A673 (cell line): Measurements from ENCODE around the gene ZPR1. TPM values are rescaled to one million over a fixed set of nuclear protein-coding genes. Genes with fewer than 3 reads are reported as not detected.

Source experiments
- BruUV-seq: library from RNA; stranded (reverse); fragments of 400-500 nt; replicated peaks from 2 replicates; lab custom pipeline; 2021; lab: Mats Ljungman, UMichigan
- CTCF ChIA-PET: fragments of 300-600 bp; sonication (Branson Sonifier 250); formaldehyde crosslinking; loops from one replicate; lab custom pipeline; 2022; ENCODE audit warnings: antibody characterized with exemption; lab: Charles Lee
- POLR2A ChIA-PET: fragments of 300-600 bp; sonication (Branson Sonifier 250); formaldehyde crosslinking; loops from one replicate; lab custom pipeline; 2022; ENCODE audit warnings: antibody characterized with exemption; ENCODE audit not compliant: low non-redundant PET; lab: Charles Lee
- DNase-seq: peaks from one replicate; pipeline ENCODE4 v3.0.0-alpha.2; 2015; ENCODE audit warnings: low spot score
- H3K27ac ChIP-seq: fragments of 200-600 bp; sonication (generic); 2 replicates; pipeline ENCODE4 v1.5.1; 2016; ENCODE audit warnings: mixed run types, low read depth, mild to moderate bottlenecking, mixed read lengths, antibody characterized with exemption, low read length; ENCODE audit not compliant: poor library complexity, severe bottlenecking
- H3K27me3 ChIP-seq: fragments of 200-600 bp; sonication (generic); replicated peaks from 2 replicates; pipeline ENCODE4 v1.6.1; 2017; ENCODE audit warnings: mixed run types, low read depth, mild to moderate bottlenecking, mixed read lengths, antibody characterized with exemption, low read length; ENCODE audit not compliant: insufficient read depth, poor library complexity
- H3K36me3 ChIP-seq: fragments of 200-600 bp; sonication (generic); 2 replicates; pipeline ENCODE4 v1.6.1; 2016; ENCODE audit warnings: mixed run types, mild to moderate bottlenecking, mixed read lengths, antibody characterized with exemption, low read length; ENCODE audit not compliant: insufficient read depth, poor library complexity, severe bottlenecking
- H3K4me1 ChIP-seq: fragments of 200-600 bp; sonication (generic); 2 replicates; pipeline ENCODE4 v1.6.1; 2017; ENCODE audit warnings: mixed run types, mild to moderate bottlenecking, mixed read lengths, antibody characterized with exemption, low read length; ENCODE audit not compliant: insufficient read depth, poor library complexity, severe bottlenecking
- H3K4me3 ChIP-seq: fragments of 200-600 bp; sonication (generic); 2 replicates; pipeline ENCODE4 v1.5.1; 2016; ENCODE audit warnings: low read depth, mixed run types, mild to moderate bottlenecking, mixed read lengths, low read length; ENCODE audit not compliant: poor library complexity, severe bottlenecking
- H3K9me3 ChIP-seq: fragments of 200-600 bp; sonication (generic); 2 replicates; pipeline ENCODE4 v1.6.1; 2016; ENCODE audit warnings: mixed run types, low read depth, mild to moderate bottlenecking, mixed read lengths, antibody characterized with exemption, low read length; ENCODE audit not compliant: poor library complexity, severe bottlenecking
- CTCF ChIP-seq: fragments of 300-800, 200-600 bp; sonication (generic); conservative IDR thresholded peaks from 2 replicates; pipeline ENCODE4 v1.5.1; 2017; ENCODE audit warnings: low read depth, mild to moderate bottlenecking, antibody characterized with exemption, low read length, moderate library complexity, mixed read lengths
- EZH2 ChIP-seq: fragments of 200-600 bp; sonication (generic); IDR thresholded peaks from 2 replicates; pipeline ENCODE4 v1.6.1; 2017; ENCODE audit warnings: borderline replicate concordance, low read depth, mild to moderate bottlenecking, mixed read lengths, antibody characterized with exemption, low read length; ENCODE audit not compliant: poor library complexity, severe bottlenecking
- intact Hi-C: fragments of 100-400 bp; cut with micrococcal nuclease; formaldehyde crosslinking; loops from one replicate; pipeline ENCODE4 v1.10.0; 2022; ENCODE audit not compliant: unreplicated experiment
- total RNA-seq: library from RNA; stranded (reverse); gene quantifications from 2 replicates; pipeline ENCODE4 v1.2.3, GENCODE V29; 2021

ZPR1 gene
- total RNA-seq, 1 experiment from 2014 or later: 109 TPM

GRCh38 chr11:116813781-116814471 is 26.1 kb upstream of the ZPR1 start:
- CTCF ChIA-PET: no interaction called here

GRCh38 chr11:116813170-116813569 is 25.3 kb upstream of the ZPR1 start:
- no peaks in the 10 kb centered on the region for H3K9me3 ChIP-seq
- ChIA-PET CTCF (no interaction called here), POLR2A (no interaction called here)
- H3K27ac ChIP-seq: no peak overlapping the region
- no peaks in the 10 kb centered on the region for H3K27me3 ChIP-seq
- no peak for DNase-seq
- intact Hi-C loops: no loop called here
- H3K36me3 ChIP-seq: no peaks in the 10 kb centered on the region
- no peaks in the 10 kb centered on the region for H3K4me1 ChIP-seq
- BruUV-seq: no TSS peak
- H3K4me3 ChIP-seq: no peak overlapping the region
- TF ChIP-seq CTCF (no peak), EZH2 (no peak)

More at GRCh38 chr11:116813781-116814471, 26.1 kb upstream of the ZPR1 start:
- no peak overlapping the region for H3K27ac ChIP-seq
- no peak for DNase-seq
- no peak for TF ChIP-seq CTCF
- no peaks in the 10 kb centered on the region for H3K27me3 ChIP-seq
- intact Hi-C loops: no loop called here
- no peak overlapping the region for H3K4me3 ChIP-seq
- H3K4me1 ChIP-seq: no peaks in the 10 kb centered on the region
- H3K36me3 ChIP-seq: no peaks in the 10 kb centered on the region
- no peaks in the 10 kb centered on the region for H3K9me3 ChIP-seq
- POLR2A ChIA-PET: no interaction called here
- no TSS peak for BruUV-seq

GRCh38 chr11:116812109-116812508 is 24.3 kb upstream of the ZPR1 start:
- H3K9me3 ChIP-seq: no peaks in the 10 kb centered on the region
- H3K4me3 ChIP-seq: no peak overlapping the region
- POLR2A ChIA-PET: no interaction called here
- H3K4me1 ChIP-seq: no peaks in the 10 kb centered on the region
- no peak overlapping the region for H3K27ac ChIP-seq
- CTCF ChIA-PET: no interaction called here
- no peak for DNase-seq
- intact Hi-C loops: no loop called here
- TF ChIP-seq EZH2 (no peak), CTCF (no peak)
- H3K36me3 ChIP-seq: no peaks in the 10 kb centered on the region
- no peaks in the 10 kb centered on the region for H3K27me3 ChIP-seq
- no TSS peak for BruUV-seq
